K562 (cell line): ENCODE data around the gene BEST1. TPM values are rescaled to one million over a fixed set of nuclear protein-coding genes. Genes with fewer than 3 reads are reported as not detected.
A peak's percentile ranks its signal among the peaks of the same experiment; 100 is the strongest.

ENCODE experiments used
- ETV5 ChIP-seq: sonication (generic); formaldehyde crosslinking; IDR thresholded peaks from 2 replicates; pipeline ENCODE4 v1.4.0; 2020; ENCODE audit warnings: low read depth, mild to moderate bottlenecking, missing genetic modification reagents
- HDAC2 ChIP-seq: fragments of 450-650 bp; IDR thresholded peaks from 2 replicates; pipeline ENCODE4 v1.6.1; 2016; ENCODE audit warnings: mild to moderate bottlenecking
- HNRNPUL1 ChIP-seq: fragments of 200-400 bp; formaldehyde crosslinking; IDR thresholded peaks from 2 replicates; pipeline ENCODE4 v1.6.1; 2017; ENCODE audit warnings: low read length
- JUNB ChIP-seq: fragments of 450-650 bp; formaldehyde crosslinking; conservative IDR thresholded peaks from 2 replicates; pipeline ENCODE4 v1.4.0; 2020; ENCODE audit warnings: mild to moderate bottlenecking
- KDM5B ChIP-seq: fragments of 200-600 bp; sonication (generic); IDR thresholded peaks from 2 replicates; pipeline ENCODE4 v1.6.1; 2012; ENCODE audit warnings: low read depth, mild to moderate bottlenecking, moderate library complexity, low read length, control low read depth, inconsistent platforms; ENCODE audit not compliant: insufficient replicate concordance
- KLF16 ChIP-seq: IDR thresholded peaks from 2 replicates; pipeline ENCODE4 v1.6.1; 2016; ENCODE audit warnings: antibody characterized with exemption
- MTA2 ChIP-seq: fragments of 450-650 bp; IDR thresholded peaks from 2 replicates; pipeline ENCODE4 v1.6.1; 2016; ENCODE audit warnings: low read depth
- MYNN ChIP-seq, 2 experiments: sonication (generic); formaldehyde crosslinking in 1 of 2; IDR thresholded peaks; 2 replicates each; pipeline versions ENCODE4 v1.5.0 to v1.6.1; 2016 to 2020; ENCODE audit warnings: antibody characterized with exemption in 1 of 2, missing genetic modification reagents in 1 of 2
- NUFIP1 ChIP-seq: fragments of 450-650 bp; IDR thresholded peaks from 2 replicates; pipeline ENCODE4 v1.6.1; 2018; ENCODE audit not compliant: partially characterized antibody
- RBM15 ChIP-seq: fragments of 200-400 bp; formaldehyde crosslinking; IDR thresholded peaks from 2 replicates; pipeline ENCODE4 v1.6.1; 2018; ENCODE audit warnings: mild to moderate bottlenecking, low read length, moderate library complexity; ENCODE audit not compliant: insufficient read depth
- SIN3B ChIP-seq: fragments of 450-650 bp; IDR thresholded peaks from 2 replicates; pipeline ENCODE4 v1.6.1; 2017; ENCODE audit warnings: low read depth, mild to moderate bottlenecking, moderate library complexity
- SREBF1 ChIP-seq: fragments of 150-350 bp; IDR thresholded peaks from 2 replicates; pipeline ENCODE4 v1.6.1; 2014; ENCODE audit warnings: antibody characterized with exemption, low read depth, low read length, borderline replicate concordance
- TRIM28 ChIP-seq: fragments of 450-650 bp; IDR thresholded peaks from 2 replicates; pipeline ENCODE4 v1.6.1; 2017
- ZBTB1 ChIP-seq: sonication (generic); formaldehyde crosslinking; IDR thresholded peaks from 2 replicates; pipeline ENCODE4 v1.8.1; 2023; ENCODE audit warnings: missing genetic modification reagents, low read depth, mild to moderate bottlenecking, borderline replicate concordance
- ZBTB17 ChIP-seq: fragments of 450-650 bp; formaldehyde crosslinking; IDR thresholded peaks from 2 replicates; pipeline ENCODE4 v1.4.0; 2020; ENCODE audit warnings: mild to moderate bottlenecking
- ZBTB8A ChIP-seq: fragments of 450-650 bp; IDR thresholded peaks from 2 replicates; pipeline ENCODE4 v1.6.1; 2018; ENCODE audit warnings: mild to moderate bottlenecking, moderate library complexity; ENCODE audit not compliant: partially characterized antibody
- ZNF174 ChIP-seq: fragments of 250-450 bp; sonication (Bioruptor Pico); IDR thresholded peaks from 2 replicates; pipeline ENCODE4 v1.4.0; 2020; ENCODE audit warnings: mild to moderate bottlenecking
- ZNF561 ChIP-seq: fragments of 450-650 bp; formaldehyde crosslinking; conservative IDR thresholded peaks from 2 replicates; pipeline ENCODE4 v1.4.0; 2020; ENCODE audit warnings: mild to moderate bottlenecking, moderate library complexity
- polyA plus RNA-seq, 8 experiments: library from polyadenylated mRNA; depleted of rRNA in 4 of 8; stranded (reverse) in 5 of 8; unstranded in 3 of 8; fragments of >200 nt; fragmentation: Nextera tagmentation in 2 of 8; fragmentation: Illumina TruSeq in 1 of 8; extraction: Ambion mirVana in 2 of 8; extraction: Trizol in 1 of 8; gene quantifications; 2 replicates each; pipeline versions ENCODE4 v1.2.1 to v1.2.3, GENCODE V29; 2011 to 2014; ENCODE audit warnings: inconsistent platforms in 1 of 8, missing spikeins in 1 of 8
- total RNA-seq, 7 experiments: library from RNA; depleted of rRNA in 6 of 7; stranded (reverse); fragments of >200 nt in 6 of 7; fragmentation: Illumina TruSeq in 2 of 7; extraction: Trizol in 2 of 7; gene quantifications; 2 replicates each; pipeline versions ENCODE4 v1.2.1 to v1.2.3, GENCODE V29; 2011 to 2021; ENCODE audit warnings: low replicate concordance in 1 of 7
- TF ChIP-seq, protein P1 (sequence below): sonication (generic); formaldehyde crosslinking; IDR thresholded peaks from 2 replicates; pipeline ENCODE4 v1.8.1; 2023; ENCODE audit warnings: mild to moderate bottlenecking, missing genetic modification reagents
- TF ChIP-seq, protein P2 (sequence below): fragments of 250-450 bp; sonication (Bioruptor Pico); IDR thresholded peaks from 2 replicates; pipeline ENCODE4 v1.5.0; 2022; ENCODE audit warnings: mild to moderate bottlenecking
- TF ChIP-seq, protein P3 (sequence below): fragments of 250-450 bp; sonication (Bioruptor Pico); IDR thresholded peaks from 2 replicates; pipeline ENCODE4 v1.5.0; 2021
- TF ChIP-seq, protein P4 (sequence below): fragments of 450-650 bp; formaldehyde crosslinking; IDR thresholded peaks from 2 replicates; pipeline ENCODE4 v1.4.0; 2022; ENCODE audit warnings: missing genetic modification characterization

The BEST1 gene
- total and polyA plus RNA-seq, 9 of the 15 experiments (the other 6 are each of a cell fraction or from before 2014, with no cell fraction given) = 0.07 to 1.3 (median 0.40) TPM

DNA sequence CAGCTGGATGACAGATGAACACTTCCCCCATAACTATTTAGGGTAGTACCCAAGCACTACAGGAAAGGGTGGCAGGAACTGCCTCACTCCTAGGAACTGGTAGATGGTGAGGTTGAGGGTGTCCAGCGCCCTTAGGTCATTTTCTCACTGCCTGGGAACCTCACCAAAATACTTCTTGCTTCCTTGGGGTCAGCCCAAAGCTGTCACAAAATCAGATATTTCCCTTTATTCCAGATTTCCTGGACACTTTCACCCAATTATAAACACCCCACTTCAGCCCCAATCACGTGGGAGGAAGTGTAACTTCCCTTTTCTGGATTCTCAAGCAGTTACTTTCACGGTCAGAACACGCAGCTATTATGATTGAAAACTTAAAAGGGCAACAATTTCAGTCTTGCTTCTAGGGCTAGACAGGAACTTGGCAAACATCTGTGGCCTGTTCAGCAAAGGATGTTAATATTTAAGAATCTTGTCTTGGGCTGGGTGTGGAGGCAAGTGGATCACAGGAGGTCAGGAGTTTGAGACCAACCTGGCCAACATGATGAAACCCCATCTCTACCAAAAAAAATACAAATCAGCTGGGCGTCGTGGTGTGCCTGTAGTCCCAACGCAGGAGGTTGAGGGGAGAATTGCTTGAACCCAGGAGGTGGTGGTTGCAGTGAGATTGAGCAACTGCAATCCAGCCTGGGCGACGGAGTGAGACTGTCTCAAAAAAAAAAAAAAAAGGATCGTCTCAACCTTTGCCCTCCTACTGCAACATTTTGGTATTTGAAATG lies 13.3 kb downstream of the BEST1 start (continued):
- TF ChIP-seq, protein P1, sequence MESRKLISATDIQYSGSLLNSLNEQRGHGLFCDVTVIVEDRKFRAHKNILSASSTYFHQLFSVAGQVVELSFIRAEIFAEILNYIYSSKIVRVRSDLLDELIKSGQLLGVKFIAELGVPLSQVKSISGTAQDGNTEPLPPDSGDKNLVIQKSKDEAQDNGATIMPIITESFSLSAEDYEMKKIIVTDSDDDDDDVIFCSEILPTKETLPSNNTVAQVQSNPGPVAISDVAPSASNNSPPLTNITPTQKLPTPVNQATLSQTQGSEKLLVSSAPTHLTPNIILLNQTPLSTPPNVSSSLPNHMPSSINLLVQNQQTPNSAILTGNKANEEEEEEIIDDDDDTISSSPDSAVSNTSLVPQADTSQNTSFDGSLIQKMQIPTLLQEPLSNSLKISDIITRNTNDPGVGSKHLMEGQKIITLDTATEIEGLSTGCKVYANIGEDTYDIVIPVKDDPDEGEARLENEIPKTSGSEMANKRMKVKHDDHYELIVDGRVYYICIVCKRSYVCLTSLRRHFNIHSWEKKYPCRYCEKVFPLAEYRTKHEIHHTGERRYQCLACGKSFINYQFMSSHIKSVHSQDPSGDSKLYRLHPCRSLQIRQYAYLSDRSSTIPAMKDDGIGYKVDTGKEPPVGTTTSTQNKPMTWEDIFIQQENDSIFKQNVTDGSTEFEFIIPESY = peak; percentile 71; the same call in 1 of the 2 replicates
- TF ChIP-seq KDM5B (peak; percentile 84), NUFIP1 (no peak), MYNN (IDR thresholded peaks at IDR 0.05) (no peak; the same call in 1 of the 2 replicates), MYNN (CRISPR knock-in tag; IDR thresholded peaks at IDR 0.05) (no peak), ETV5 (no peak; the same call in none of the 2 replicates), ZBTB17 (0 out of 2 replicates have a peak, but pooled peaks have one; percentile 4), ZNF561 (CRISPR knock-in tag) (no peak; the same call in 1 of the 2 replicates), ZNF174 (CRISPR knock-in tag) (0 out of 2 replicates have a peak, but pooled peaks have one; percentile 46), SIN3B (no peak), HNRNPUL1 (no peak), TRIM28 (no peak), KLF16 (no peak), ZBTB8A (no peak), SREBF1 (no peak), JUNB (CRISPR knock-in tag) (no peak; the same call in none of the 2 replicates), MTA2 (no peak), HDAC2 (peak; percentile 7; the same call in 1 of the 2 replicates), RBM15 (no peak), ZBTB1 (0 out of 2 replicates have a peak, but pooled peaks have one; percentile 13)
- TF ChIP-seq, protein P2, sequence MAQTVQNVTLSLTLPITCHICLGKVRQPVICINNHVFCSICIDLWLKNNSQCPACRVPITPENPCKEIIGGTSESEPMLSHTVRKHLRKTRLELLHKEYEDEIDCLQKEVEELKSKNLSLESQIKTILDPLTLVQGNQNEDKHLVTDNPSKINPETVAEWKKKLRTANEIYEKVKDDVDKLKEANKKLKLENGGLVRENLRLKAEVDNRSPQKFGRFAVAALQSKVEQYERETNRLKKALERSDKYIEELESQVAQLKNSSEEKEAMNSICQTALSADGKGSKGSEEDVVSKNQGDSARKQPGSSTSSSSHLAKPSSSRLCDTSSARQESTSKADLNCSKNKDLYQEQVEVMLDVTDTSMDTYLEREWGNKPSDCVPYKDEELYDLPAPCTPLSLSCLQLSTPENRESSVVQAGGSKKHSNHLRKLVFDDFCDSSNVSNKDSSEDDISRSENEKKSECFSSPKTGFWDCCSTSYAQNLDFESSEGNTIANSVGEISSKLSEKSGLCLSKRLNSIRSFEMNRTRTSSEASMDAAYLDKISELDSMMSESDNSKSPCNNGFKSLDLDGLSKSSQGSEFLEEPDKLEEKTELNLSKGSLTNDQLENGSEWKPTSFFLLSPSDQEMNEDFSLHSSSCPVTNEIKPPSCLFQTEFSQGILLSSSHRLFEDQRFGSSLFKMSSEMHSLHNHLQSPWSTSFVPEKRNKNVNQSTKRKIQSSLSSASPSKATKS (CRISPR knock-in tag) = peak; percentile 87; the same call in 1 of the 2 replicates
- TF ChIP-seq, protein P3, sequence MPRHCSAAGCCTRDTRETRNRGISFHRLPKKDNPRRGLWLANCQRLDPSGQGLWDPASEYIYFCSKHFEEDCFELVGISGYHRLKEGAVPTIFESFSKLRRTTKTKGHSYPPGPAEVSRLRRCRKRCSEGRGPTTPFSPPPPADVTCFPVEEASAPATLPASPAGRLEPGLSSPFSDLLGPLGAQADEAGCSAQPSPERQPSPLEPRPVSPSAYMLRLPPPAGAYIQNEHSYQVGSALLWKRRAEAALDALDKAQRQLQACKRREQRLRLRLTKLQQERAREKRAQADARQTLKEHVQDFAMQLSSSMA (CRISPR knock-in tag) = peak; percentile 27
- TF ChIP-seq, protein P4, sequence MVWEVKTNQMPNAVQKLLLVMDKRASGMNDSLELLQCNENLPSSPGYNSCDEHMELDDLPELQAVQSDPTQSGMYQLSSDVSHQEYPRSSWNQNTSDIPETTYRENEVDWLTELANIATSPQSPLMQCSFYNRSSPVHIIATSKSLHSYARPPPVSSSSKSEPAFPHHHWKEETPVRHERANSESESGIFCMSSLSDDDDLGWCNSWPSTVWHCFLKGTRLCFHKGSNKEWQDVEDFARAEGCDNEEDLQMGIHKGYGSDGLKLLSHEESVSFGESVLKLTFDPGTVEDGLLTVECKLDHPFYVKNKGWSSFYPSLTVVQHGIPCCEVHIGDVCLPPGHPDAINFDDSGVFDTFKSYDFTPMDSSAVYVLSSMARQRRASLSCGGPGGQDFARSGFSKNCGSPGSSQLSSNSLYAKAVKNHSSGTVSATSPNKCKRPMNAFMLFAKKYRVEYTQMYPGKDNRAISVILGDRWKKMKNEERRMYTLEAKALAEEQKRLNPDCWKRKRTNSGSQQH = peak; percentile 95
